Osteocyte (in vitro differentiated cells): ENCODE results near the gene KIRREL3. TPM values are rescaled to one million over a fixed set of nuclear protein-coding genes. Genes with fewer than 3 reads are reported as not detected.
"Not testable (repeated sequence)": the region's sequence is repeated elsewhere in the genome, so short reads cannot be mapped to it uniquely, and the experiment has no call there.

ENCODE experiments used
- DNase-seq: peaks from one replicate; pipeline ENCODE4 v3.0.0; 2021; ENCODE audit warnings: mixed read lengths; ENCODE audit not compliant: unreplicated experiment; ENCODE audit errors: extremely low spot score
- H3K27ac Mint-ChIP-seq: one replicate; pipeline ENCODE4 v1.8.0; 2021; ENCODE audit warnings: mild to moderate bottlenecking, mixed read lengths; ENCODE audit not compliant: unreplicated experiment
- H3K27me3 Mint-ChIP-seq: one replicate; pipeline ENCODE4 v1.8.0; 2021; ENCODE audit warnings: mixed read lengths; ENCODE audit not compliant: unreplicated experiment
- H3K36me3 Mint-ChIP-seq: one replicate; pipeline ENCODE4 v1.8.0; 2021; ENCODE audit warnings: mixed read lengths; ENCODE audit not compliant: unreplicated experiment
- H3K4me1 Mint-ChIP-seq: one replicate; pipeline ENCODE4 v1.8.0; 2021; ENCODE audit warnings: mixed read lengths; ENCODE audit not compliant: unreplicated experiment
- H3K4me3 Mint-ChIP-seq: one replicate; pipeline ENCODE4 v1.8.0; 2021; ENCODE audit warnings: mild to moderate bottlenecking, moderate library complexity, mixed read lengths; ENCODE audit not compliant: unreplicated experiment
- H3K9me3 Mint-ChIP-seq: one replicate; pipeline ENCODE4 v1.8.0; 2021; ENCODE audit warnings: mixed read lengths; ENCODE audit not compliant: unreplicated experiment
- CTCF ChIP-seq: fragments of 200-600 bp; sonication (generic); IDR thresholded peaks from 2 replicates; pipeline ENCODE4 v1.5.0; 2021; ENCODE audit warnings: antibody characterized with exemption, mild to moderate bottlenecking, moderate library complexity
- total RNA-seq: library from RNA; stranded (reverse); gene quantifications from 2 replicates; pipeline ENCODE4 v1.2.1, GENCODE V29; 2021

The KIRREL3 gene
- total RNA-seq, 1 donor from 2014 or later = 1.2 TPM

GRCh38 chr11:126390272-126390867, 610.2 kb downstream of the KIRREL3 start:
- no peak for DNase-seq
- no peak overlapping the region for H3K4me3 Mint-ChIP-seq
- peak overlapping the region; percentile 32 for H3K27ac Mint-ChIP-seq
- no peaks in the 10 kb centered on the region for H3K36me3 Mint-ChIP-seq
- H3K9me3 Mint-ChIP-seq = no peaks in the 10 kb centered on the region
- no peaks in the 10 kb centered on the region for H3K27me3 Mint-ChIP-seq
- no peak for TF ChIP-seq CTCF
- H3K4me1 Mint-ChIP-seq = peaks cover 70% of the 10 kb centered on the region

- Mint-ChIP-seq H3K4me1 (peaks cover 62% of the 10 kb centered on the region), H3K36me3 (no peaks in the 10 kb centered on the region), H3K27ac (no peak overlapping the region), H3K27me3 (no peaks in the 10 kb centered on the region), H3K4me3 (no peak overlapping the region), H3K9me3 (no peaks in the 10 kb centered on the region)
- no peak for TF ChIP-seq CTCF
- no peak for DNase-seq
These were observed 612.7 kb downstream of the KIRREL3 start for GRCh38 chr11:126387857-126388256.

DNA sequence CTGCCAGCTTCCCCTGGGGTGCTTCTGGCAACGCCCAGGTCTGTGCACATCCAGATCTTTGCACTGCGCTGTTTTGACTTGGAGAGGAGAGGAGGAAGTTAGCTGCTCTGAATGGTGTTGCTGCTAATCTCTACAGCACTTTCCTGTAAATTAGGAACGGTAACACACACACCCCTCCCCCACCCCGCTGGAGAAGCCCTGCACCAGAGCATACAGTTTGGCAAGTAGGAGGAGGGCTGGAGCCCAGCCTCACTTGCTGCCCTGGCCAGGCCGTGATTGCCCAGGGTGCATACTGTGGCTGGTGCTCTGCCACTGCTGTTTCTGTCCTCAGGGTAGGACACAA, 613.9 kb downstream of the KIRREL3 start:
- not testable (repeated sequence) for H3K9me3 Mint-ChIP-seq, H3K27me3 Mint-ChIP-seq, H3K36me3 Mint-ChIP-seq, H3K4me3 Mint-ChIP-seq, DNase-seq
- Mint-ChIP-seq H3K27ac (peak overlapping the region; percentile 31), H3K4me1 (peaks cover 57% of the 10 kb centered on the region)

- no peaks in the 10 kb centered on the region for H3K9me3 Mint-ChIP-seq
- H3K36me3 Mint-ChIP-seq = no peaks in the 10 kb centered on the region
- no peak for DNase-seq
- TF ChIP-seq CTCF = no peak
- H3K27me3 Mint-ChIP-seq = no peaks in the 10 kb centered on the region
- no peak overlapping the region for H3K4me3 Mint-ChIP-seq
- H3K27ac Mint-ChIP-seq = peak overlapping the region; percentile 72
- peaks cover 52% of the 10 kb centered on the region for H3K4me1 Mint-ChIP-seq
These were observed 614.4 kb downstream of the KIRREL3 start for GRCh38 chr11:126385991-126386728.

GRCh38 chr11:126384449-126385070, 616.0 kb downstream of the KIRREL3 start:
- no peaks in the 10 kb centered on the region for H3K9me3 Mint-ChIP-seq
- peaks cover 56% of the 10 kb centered on the region for H3K4me1 Mint-ChIP-seq
- TF ChIP-seq CTCF = no peak
- no peaks in the 10 kb centered on the region for H3K27me3 Mint-ChIP-seq
- DNase-seq = no peak
- no peaks in the 10 kb centered on the region for H3K36me3 Mint-ChIP-seq
- no peak overlapping the region for H3K4me3 Mint-ChIP-seq
- H3K27ac Mint-ChIP-seq = no peak overlapping the region
